Hematopoietic multipotent progenitor cell treated with erythropoietin and hydrocortisone succinate and interleukin-3 and kit ligand, for 8 days (in vitro differentiated cells): Measurements from ENCODE around the gene PCSK2.

Experiments used
- DNase-seq: peaks from one replicate; pipeline ENCODE4 v3.0.0-alpha.2; 2015

PCSK2 gene

GRCh38 chr20:17490501-17490900, 263.7 kb downstream of the PCSK2 start:
- no peak for DNase-seq

GRCh38 chr20:17491041-17491440, 264.2 kb downstream of the PCSK2 start:
- no peak for DNase-seq

- no peak for DNase-seq
Observed at GRCh38 chr20:17491488-17491887, 264.6 kb downstream of the PCSK2 start.

- DNase-seq, result no peak
Observed at GRCh38 chr20:17493173-17493572, 266.3 kb downstream of the PCSK2 start.

GRCh38 chr20:17494201-17494600, 267.4 kb downstream of the PCSK2 start:
- DNase-seq, result no peak

GRCh38 chr20:17495826-17496225, 269.0 kb downstream of the PCSK2 start:
- no peak for DNase-seq

- DNase-seq, result no peak
Observed at GRCh38 chr20:17497821-17498580, 271.2 kb downstream of the PCSK2 start.

GRCh38 chr20:17498641-17499040, 271.8 kb downstream of the PCSK2 start:
- no peak for DNase-seq

- no peak for DNase-seq
Observed at GRCh38 chr20:17499041-17499440, 272.2 kb downstream of the PCSK2 start.

- DNase-seq, result no peak
Observed at GRCh38 chr20:17500271-17500670, 273.4 kb downstream of the PCSK2 start.

GRCh38 chr20:17500826-17501225, 274.0 kb downstream of the PCSK2 start:
- no peak for DNase-seq

GRCh38 chr20:17501701-17502100, 274.9 kb downstream of the PCSK2 start:
- no peak for DNase-seq

GRCh38 chr20:17502105-17502504, 275.3 kb downstream of the PCSK2 start:
- no peak for DNase-seq

GRCh38 chr20:17503301-17504065, 276.6 kb downstream of the PCSK2 start:
- DNase-seq, result peak; percentile 92

GRCh38 chr20:17504066-17504897, 277.4 kb downstream of the PCSK2 start:
- DNase-seq, result peak; percentile 79

- peak; percentile 88 for DNase-seq
Observed at GRCh38 chr20:17504898-17505635, 278.2 kb downstream of the PCSK2 start.

- peak; percentile 62 for DNase-seq
Observed at GRCh38 chr20:17505636-17506517, 279.0 kb downstream of the PCSK2 start.

- DNase-seq, result peak; percentile 92
Observed at GRCh38 chr20:17507032-17507431, 280.2 kb downstream of the PCSK2 start.

- DNase-seq, result no peak
Observed at GRCh38 chr20:17507531-17507930, 280.7 kb downstream of the PCSK2 start.

GRCh38 chr20:17508756-17509155, 281.9 kb downstream of the PCSK2 start:
- DNase-seq, result no peak

GRCh38 chr20:17510548-17510947, 283.7 kb downstream of the PCSK2 start:
- no peak for DNase-seq

GRCh38 chr20:17511401-17511800, 284.6 kb downstream of the PCSK2 start:
- DNase-seq, result no peak
